GM10847 (cell line): ENCODE measurements around the gene PEX5L.

ENCODE experiments used
- POLR2A ChIP-seq: IDR thresholded peaks from 2 replicates; pipeline ENCODE4 v1.6.1; 2011; ENCODE audit not compliant: insufficient read length; ENCODE audit errors: extremely low read depth

PEX5L gene

GRCh38 chr3:179819379-179819778 lies 217.4 kb downstream of the PEX5L start:
- TF ChIP-seq POLR2A = no peak

GRCh38 chr3:179812096-179812382 lies 224.7 kb downstream of the PEX5L start:
- TF ChIP-seq POLR2A = no peak

- no peak for TF ChIP-seq POLR2A
These were observed 225.2 kb downstream of the PEX5L start for GRCh38 chr3:179811321-179812095.

GRCh38 chr3:179809639-179810038 lies 227.1 kb downstream of the PEX5L start:
- no peak for TF ChIP-seq POLR2A

- TF ChIP-seq POLR2A = no peak
These were observed 229.1 kb downstream of the PEX5L start for GRCh38 chr3:179807588-179807987.

GRCh38 chr3:179806177-179806576 lies 230.6 kb downstream of the PEX5L start:
- TF ChIP-seq POLR2A = no peak

GRCh38 chr3:179801856-179802255 lies 234.9 kb downstream of the PEX5L start:
- no peak for TF ChIP-seq POLR2A

GRCh38 chr3:179801263-179801662 lies 235.5 kb downstream of the PEX5L start:
- no peak for TF ChIP-seq POLR2A

- no peak for TF ChIP-seq POLR2A
These were observed 239.5 kb downstream of the PEX5L start for GRCh38 chr3:179797192-179797591.

- TF ChIP-seq POLR2A = no peak
These were observed 240.3 kb downstream of the PEX5L start for GRCh38 chr3:179796421-179796820.

GRCh38 chr3:179794355-179794754 lies 242.4 kb downstream of the PEX5L start:
- TF ChIP-seq POLR2A = no peak

GRCh38 chr3:179791793-179792192 lies 244.9 kb downstream of the PEX5L start:
- no peak for TF ChIP-seq POLR2A

- no peak for TF ChIP-seq POLR2A
These were observed 247.7 kb downstream of the PEX5L start for GRCh38 chr3:179788996-179789395.

GRCh38 chr3:179775416-179776122 lies 261.2 kb downstream of the PEX5L start:
- no peak for TF ChIP-seq POLR2A

- no peak for TF ChIP-seq POLR2A
These were observed 264.4 kb downstream of the PEX5L start for GRCh38 chr3:179772297-179772696.

GRCh38 chr3:179771797-179772196 lies 264.9 kb downstream of the PEX5L start:
- no peak for TF ChIP-seq POLR2A

- no peak for TF ChIP-seq POLR2A
These were observed 267.1 kb downstream of the PEX5L start for GRCh38 chr3:179769411-179770247.

- TF ChIP-seq POLR2A = no peak
These were observed 268.7 kb downstream of the PEX5L start for GRCh38 chr3:179768080-179768479.
